K562 (cell line): ENCODE data around the gene NQO2. TPM values are rescaled to one million over a fixed set of nuclear protein-coding genes. Genes with fewer than 3 reads are reported as not detected.

Source experiments
- ARID2 ChIP-seq: fragments of 450-650 bp; IDR thresholded peaks from 2 replicates; pipeline ENCODE4 v1.6.1; 2017; ENCODE audit warnings: antibody characterized with exemption, mild to moderate bottlenecking
- BRCA1 ChIP-seq, 2 experiments: fragments of 450-650 bp in 1 of 2; sonication (generic) in 1 of 2; formaldehyde crosslinking in 1 of 2; IDR thresholded peaks; 2 replicates each; pipeline versions ENCODE4 v1.5.0 to v1.6.1; 2017 to 2020; ENCODE audit warnings: mild to moderate bottlenecking in 1 of 2, missing genetic modification reagents in 1 of 2
- DLX4 ChIP-seq: fragments of 250-450 bp; sonication (Bioruptor Pico); IDR thresholded peaks from 2 replicates; pipeline ENCODE4 v1.6.1; 2021; ENCODE audit warnings: mild to moderate bottlenecking
- KAT8 ChIP-seq: fragments of 450-650 bp; IDR thresholded peaks from 2 replicates; pipeline ENCODE4 v1.6.1; 2016; ENCODE audit warnings: low read depth, mild to moderate bottlenecking
- NELFE ChIP-seq: IDR thresholded peaks from 2 replicates; pipeline ENCODE4 v1.6.1; 2011; ENCODE audit warnings: mild to moderate bottlenecking; ENCODE audit not compliant: insufficient read depth, insufficient read length
- NFIX ChIP-seq: fragments of 250-450 bp; sonication (Bioruptor Pico); IDR thresholded peaks from 2 replicates; pipeline ENCODE4 v1.4.0; 2020; ENCODE audit warnings: low read depth, mild to moderate bottlenecking, moderate library complexity
- NR1H2 ChIP-seq: sonication (generic); formaldehyde crosslinking; IDR thresholded peaks from 2 replicates; pipeline ENCODE4 v1.4.0; 2020; ENCODE audit warnings: mild to moderate bottlenecking, missing genetic modification reagents
- PKNOX1 ChIP-seq: fragments of 450-650 bp; IDR thresholded peaks from 2 replicates; pipeline ENCODE4 v1.6.1; 2016
- RCOR1 ChIP-seq, 2 experiments: IDR thresholded peaks; 2 replicates each; pipeline ENCODE4 v1.6.1; 2012; ENCODE audit warnings: low read depth in 2 of 2, low read length in 2 of 2, borderline replicate concordance in 1 of 2, improper control_type of control experiment in 1 of 2
- RFX1 ChIP-seq: fragments of 450-650 bp; IDR thresholded peaks from 2 replicates; pipeline ENCODE4 v1.6.1; 2016; ENCODE audit warnings: mild to moderate bottlenecking, moderate library complexity
- SREBF2 ChIP-seq: sonication (generic); formaldehyde crosslinking; IDR thresholded peaks from 2 replicates; pipeline ENCODE4 v1.4.0; 2020; ENCODE audit warnings: mild to moderate bottlenecking, missing genetic modification reagents
- TCFL5 ChIP-seq: fragments of 250-450 bp; sonication (Bioruptor Pico); conservative IDR thresholded peaks from 2 replicates; pipeline ENCODE4 v1.6.1; 2021; ENCODE audit warnings: mild to moderate bottlenecking, moderate library complexity, matching md5 sums
- ZBTB26 ChIP-seq: fragments of 450-650 bp; formaldehyde crosslinking; IDR thresholded peaks from 2 replicates; pipeline ENCODE4 v1.4.0; 2022; ENCODE audit warnings: missing genetic modification characterization
- ZNF143 ChIP-seq: sonication (generic); formaldehyde crosslinking; IDR thresholded peaks from 2 replicates; pipeline ENCODE4 v1.9.0; 2022; ENCODE audit warnings: mild to moderate bottlenecking, missing genetic modification reagents
- polyA plus RNA-seq, 8 experiments: library from polyadenylated mRNA; depleted of rRNA in 4 of 8; stranded (reverse) in 5 of 8; unstranded in 3 of 8; fragments of >200 nt; fragmentation: Nextera tagmentation in 2 of 8; fragmentation: Illumina TruSeq in 1 of 8; extraction: Ambion mirVana in 2 of 8; extraction: Trizol in 1 of 8; gene quantifications; 2 replicates each; pipeline versions ENCODE4 v1.2.1 to v1.2.3, GENCODE V29; 2011 to 2014; ENCODE audit warnings: inconsistent platforms in 1 of 8, missing spikeins in 1 of 8
- total RNA-seq, 7 experiments: library from RNA; depleted of rRNA in 6 of 7; stranded (reverse); fragments of >200 nt in 6 of 7; fragmentation: Illumina TruSeq in 2 of 7; extraction: Trizol in 2 of 7; gene quantifications; 2 replicates each; pipeline versions ENCODE4 v1.2.1 to v1.2.3, GENCODE V29; 2011 to 2021; ENCODE audit warnings: low replicate concordance in 1 of 7
- TF ChIP-seq, protein P1 (sequence below), 2 experiments: fragments of 450-650 bp; formaldehyde crosslinking in 1 of 2; IDR thresholded peaks; 2 replicates each; pipeline versions ENCODE4 v1.4.0 to v1.6.1; 2014 to 2020; ENCODE audit warnings: mild to moderate bottlenecking in 2 of 2, borderline replicate concordance in 1 of 2, low read depth in 1 of 2

The NQO2 gene
- total and polyA plus RNA-seq, 9 of the 15 experiments (the other 6 are each of a cell fraction or from before 2014, with no cell fraction given), result 54.6 to 214 (median 116) TPM

DNA sequence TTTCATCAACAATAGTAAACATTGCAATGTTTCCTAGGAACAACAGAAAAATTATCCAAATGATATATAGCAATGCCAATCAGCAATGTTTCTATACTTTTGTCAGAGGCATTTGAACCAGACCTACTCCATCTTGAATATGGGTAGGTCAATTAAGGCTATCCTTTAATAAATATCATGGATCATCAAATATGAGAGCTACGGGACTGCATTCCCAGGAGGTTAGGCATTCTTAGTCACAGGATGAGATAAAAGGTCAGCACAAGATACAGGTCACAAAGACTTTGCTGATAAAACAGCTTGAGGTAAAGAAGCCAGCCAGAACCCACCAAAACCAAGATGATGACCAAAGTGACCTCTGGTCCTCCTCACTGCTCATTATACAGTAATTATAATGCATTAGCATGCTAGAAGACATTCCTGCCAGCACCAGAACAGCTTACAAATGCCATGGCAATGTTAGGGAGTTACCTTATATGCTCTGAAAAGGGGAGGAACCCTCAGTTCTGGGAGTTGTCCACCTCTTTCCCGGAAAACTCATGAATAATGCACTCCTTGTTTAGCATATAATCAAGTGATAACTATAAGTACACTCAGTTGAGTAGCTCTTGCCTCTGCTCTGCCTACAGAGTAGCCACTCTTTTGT, 19.8 kb upstream of the NQO2 start (continued):
- TF ChIP-seq DLX4 (CRISPR knock-in tag) (no peak), RCOR1 (IDR thresholded peaks at IDR 0.05; ENCODE audit: borderline replicate concordance in 1 of 2, low read depth in 2 of 2, low read length in 2 of 2) (peak in 1 of 2 experiments; percentile 52; a peak in 1 of 4 replicates), ZBTB26 (CRISPR knock-in tag) (no peak), BRCA1 (IDR thresholded peaks at IDR 0.05) (no peak), BRCA1 (CRISPR knock-in tag; IDR thresholded peaks at IDR 0.05) (no peak), ZNF143 (CRISPR knock-in tag) (no peak), TCFL5 (CRISPR knock-in tag) (peak; percentile 86), RFX1 (peak; percentile 63; the same call in 1 of the 2 replicates), NFIX (CRISPR knock-in tag) (peak; percentile 44; the same call in 1 of the 2 replicates), NELFE (no peak), ARID2 (no peak), PKNOX1 (no peak; the same call in 1 of the 2 replicates), NR1H2 (no peak), KAT8 (no peak), SREBF2 (no peak)
- TF ChIP-seq, protein P1, sequence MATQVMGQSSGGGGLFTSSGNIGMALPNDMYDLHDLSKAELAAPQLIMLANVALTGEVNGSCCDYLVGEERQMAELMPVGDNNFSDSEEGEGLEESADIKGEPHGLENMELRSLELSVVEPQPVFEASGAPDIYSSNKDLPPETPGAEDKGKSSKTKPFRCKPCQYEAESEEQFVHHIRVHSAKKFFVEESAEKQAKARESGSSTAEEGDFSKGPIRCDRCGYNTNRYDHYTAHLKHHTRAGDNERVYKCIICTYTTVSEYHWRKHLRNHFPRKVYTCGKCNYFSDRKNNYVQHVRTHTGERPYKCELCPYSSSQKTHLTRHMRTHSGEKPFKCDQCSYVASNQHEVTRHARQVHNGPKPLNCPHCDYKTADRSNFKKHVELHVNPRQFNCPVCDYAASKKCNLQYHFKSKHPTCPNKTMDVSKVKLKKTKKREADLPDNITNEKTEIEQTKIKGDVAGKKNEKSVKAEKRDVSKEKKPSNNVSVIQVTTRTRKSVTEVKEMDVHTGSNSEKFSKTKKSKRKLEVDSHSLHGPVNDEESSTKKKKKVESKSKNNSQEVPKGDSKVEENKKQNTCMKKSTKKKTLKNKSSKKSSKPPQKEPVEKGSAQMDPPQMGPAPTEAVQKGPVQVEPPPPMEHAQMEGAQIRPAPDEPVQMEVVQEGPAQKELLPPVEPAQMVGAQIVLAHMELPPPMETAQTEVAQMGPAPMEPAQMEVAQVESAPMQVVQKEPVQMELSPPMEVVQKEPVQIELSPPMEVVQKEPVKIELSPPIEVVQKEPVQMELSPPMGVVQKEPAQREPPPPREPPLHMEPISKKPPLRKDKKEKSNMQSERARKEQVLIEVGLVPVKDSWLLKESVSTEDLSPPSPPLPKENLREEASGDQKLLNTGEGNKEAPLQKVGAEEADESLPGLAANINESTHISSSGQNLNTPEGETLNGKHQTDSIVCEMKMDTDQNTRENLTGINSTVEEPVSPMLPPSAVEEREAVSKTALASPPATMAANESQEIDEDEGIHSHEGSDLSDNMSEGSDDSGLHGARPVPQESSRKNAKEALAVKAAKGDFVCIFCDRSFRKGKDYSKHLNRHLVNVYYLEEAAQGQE (IDR thresholded peaks at IDR 0.05; ENCODE audit: borderline replicate concordance), result no peak; the same call in 1 of the 2 replicates
- TF ChIP-seq, protein P1 (CRISPR knock-in tag; IDR thresholded peaks at IDR 0.05; ENCODE audit: low read depth), result 0 out of 2 replicates have a peak, but pooled peaks have one; percentile 21
